ENCODE measurements around the gene TUBG2. TPM values are rescaled to one million over a fixed set of nuclear protein-coding genes. Genes with fewer than 3 reads are reported as not detected.

The TUBG2 gene
- total and polyA plus RNA-seq, 2 of the 8 experiments (the other 6 are each of a cell fraction or from before 2014, with no cell fraction given): 14.8 to 16.6 TPM

- no peak for TF ChIP-seq ATF2 (IDR thresholded peaks at IDR 0.05; ENCODE audit: low read length)
These were observed 39.8 kb downstream of the TUBG2 start (continued) for GRCh38 chr17:42698736-42699414.
